GM18517 (cell line): ENCODE data around the gene TECTA.
"Not testable (repeated sequence)": the region's sequence is repeated elsewhere in the genome, so short reads cannot be mapped to it uniquely, and the experiment has no call there.

ENCODE experiments used
- ATAC-seq: cut with Tn5 transposase; IDR thresholded peaks from one replicate; pipeline ENCODE4 v1.9.1; 2021; ENCODE audit warnings: mild to moderate bottlenecking, moderate library complexity; ENCODE audit not compliant: unreplicated experiment

The TECTA gene

GRCh38 chr11:121223161-121223560 is 122.1 kb downstream of the TECTA start:
- no peak for ATAC-seq

- no peak for ATAC-seq
These were observed 124.3 kb downstream of the TECTA start for GRCh38 chr11:121225382-121225781.

- no peak for ATAC-seq
These were observed 125.6 kb downstream of the TECTA start for GRCh38 chr11:121226415-121227263.

- ATAC-seq, result no peak
These were observed 127.8 kb downstream of the TECTA start for GRCh38 chr11:121228851-121229250.

DNA sequence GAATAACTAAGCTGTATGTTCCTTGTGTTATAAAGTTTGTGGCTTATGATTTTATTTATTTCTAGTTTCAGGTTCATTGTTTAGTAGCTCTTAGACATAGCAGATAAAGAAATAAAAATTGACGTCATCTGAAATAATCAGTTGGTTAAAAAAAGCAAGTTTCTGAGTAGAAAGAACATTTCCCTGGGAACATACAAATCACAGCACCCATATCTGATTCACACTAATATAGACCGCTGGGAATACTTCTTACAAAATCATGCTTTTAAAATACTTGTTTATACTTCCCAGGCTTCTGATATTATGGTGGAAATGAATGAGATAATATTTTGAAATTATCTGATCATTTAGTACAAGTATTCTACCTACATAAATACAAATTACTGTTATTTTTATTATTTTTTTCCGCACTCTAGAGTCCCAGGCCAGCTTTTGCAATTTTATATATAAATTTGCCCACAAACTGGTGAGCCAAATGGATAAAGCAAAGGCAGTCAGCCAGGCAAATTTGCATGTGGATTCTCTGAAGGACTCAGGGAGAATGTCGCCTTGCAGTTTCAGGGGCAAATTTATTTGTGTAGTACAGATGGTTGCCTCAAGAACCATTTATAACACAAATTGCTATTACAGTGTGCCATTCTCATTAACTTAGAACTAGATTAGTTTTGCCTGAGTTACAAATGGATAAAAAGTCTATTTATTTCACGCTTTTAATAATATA is 128.6 kb downstream of the TECTA start:
- no peak for ATAC-seq

- no peak for ATAC-seq
These were observed 130.7 kb downstream of the TECTA start for GRCh38 chr11:121231576-121232278.

- ATAC-seq, result no peak
These were observed 134.0 kb downstream of the TECTA start for GRCh38 chr11:121235057-121235456.

DNA sequence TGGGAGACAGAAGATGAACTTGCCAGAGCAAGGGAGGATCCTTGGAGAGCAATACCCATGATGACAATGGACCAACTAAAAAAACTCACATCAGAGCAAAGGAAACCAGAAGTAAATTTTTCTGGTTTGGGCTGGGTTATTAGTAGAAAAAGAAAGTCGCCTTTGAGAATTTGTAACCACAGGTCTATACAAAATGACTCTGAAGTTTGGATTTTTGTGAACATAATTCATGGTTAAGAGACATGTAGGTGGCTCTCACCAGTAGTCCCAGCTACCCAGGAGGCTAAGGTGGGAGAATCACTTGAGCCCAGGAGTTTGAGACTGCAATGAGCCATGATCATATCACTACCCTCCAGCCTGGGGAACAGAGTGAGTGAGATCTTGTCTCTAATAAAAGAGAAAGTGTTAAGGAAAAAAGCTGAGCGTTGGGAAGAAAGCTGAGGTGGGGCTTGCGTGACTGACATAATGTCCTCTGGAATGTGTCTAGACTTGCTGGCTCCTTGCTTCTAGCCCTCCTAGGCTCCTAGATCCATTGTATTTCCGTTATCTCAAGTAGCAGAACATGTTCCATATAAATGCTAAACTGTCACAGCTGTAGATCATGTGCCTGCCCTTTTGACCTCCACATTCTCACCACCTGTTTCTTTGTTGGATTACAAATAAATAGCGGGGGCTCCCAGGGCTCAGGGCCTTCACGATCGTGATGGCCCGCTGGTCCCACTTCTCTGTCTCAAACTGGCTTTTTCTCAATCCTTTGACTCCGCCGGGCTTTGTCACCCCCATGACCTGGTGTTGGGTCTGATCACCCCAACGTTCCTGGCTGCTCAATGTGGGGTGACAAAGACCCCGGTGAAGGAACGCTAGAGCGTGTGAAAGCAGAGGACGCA is 135.3 kb downstream of the TECTA start:
- peak; percentile 74 for ATAC-seq

DNA sequence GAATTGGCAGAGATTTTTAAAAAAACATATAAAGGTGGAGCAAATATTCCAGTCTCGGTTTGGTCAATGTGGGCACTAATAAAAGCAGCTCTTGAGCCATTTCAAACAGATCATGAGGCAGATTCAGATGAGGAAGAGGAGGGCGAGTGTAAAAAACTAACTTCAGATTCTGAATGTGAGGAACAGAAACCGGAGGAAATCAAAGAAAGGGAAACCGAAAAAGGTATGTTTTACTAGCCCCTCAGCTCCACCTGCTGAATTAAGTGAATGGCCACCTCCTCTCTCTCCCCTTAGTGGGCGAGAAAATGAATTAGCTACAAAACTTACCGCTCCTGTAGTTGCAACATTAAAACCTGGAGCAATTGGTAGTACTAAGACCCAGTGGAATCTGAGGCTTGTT is 136.2 kb downstream of the TECTA start:
- peak; percentile 56 for ATAC-seq

GRCh38 chr11:121237686-121238658 is 136.9 kb downstream of the TECTA start:
- ATAC-seq, result no peak

GRCh38 chr11:121238956-121239355 is 137.9 kb downstream of the TECTA start:
- ATAC-seq, result no peak

DNA sequence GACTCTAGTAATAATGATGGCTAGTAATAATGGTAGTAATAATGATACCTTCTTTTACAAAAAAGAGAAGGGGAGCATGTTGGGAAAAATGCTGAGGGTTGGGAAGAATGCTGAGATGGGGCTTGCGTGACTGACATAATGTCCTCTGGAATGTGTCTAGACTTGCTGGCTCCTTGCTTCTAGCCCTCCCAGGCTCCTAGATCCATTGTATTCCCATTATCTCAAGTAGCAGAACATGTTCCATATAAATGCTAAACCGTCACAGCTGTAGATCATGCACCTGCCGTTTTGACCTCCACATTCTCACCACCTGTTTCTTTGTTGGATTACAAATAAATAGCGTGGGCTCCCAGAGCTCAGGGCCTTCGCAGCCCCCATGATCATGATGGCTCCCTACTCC is 139.0 kb downstream of the TECTA start:
- ATAC-seq, result not testable (repeated sequence)

DNA sequence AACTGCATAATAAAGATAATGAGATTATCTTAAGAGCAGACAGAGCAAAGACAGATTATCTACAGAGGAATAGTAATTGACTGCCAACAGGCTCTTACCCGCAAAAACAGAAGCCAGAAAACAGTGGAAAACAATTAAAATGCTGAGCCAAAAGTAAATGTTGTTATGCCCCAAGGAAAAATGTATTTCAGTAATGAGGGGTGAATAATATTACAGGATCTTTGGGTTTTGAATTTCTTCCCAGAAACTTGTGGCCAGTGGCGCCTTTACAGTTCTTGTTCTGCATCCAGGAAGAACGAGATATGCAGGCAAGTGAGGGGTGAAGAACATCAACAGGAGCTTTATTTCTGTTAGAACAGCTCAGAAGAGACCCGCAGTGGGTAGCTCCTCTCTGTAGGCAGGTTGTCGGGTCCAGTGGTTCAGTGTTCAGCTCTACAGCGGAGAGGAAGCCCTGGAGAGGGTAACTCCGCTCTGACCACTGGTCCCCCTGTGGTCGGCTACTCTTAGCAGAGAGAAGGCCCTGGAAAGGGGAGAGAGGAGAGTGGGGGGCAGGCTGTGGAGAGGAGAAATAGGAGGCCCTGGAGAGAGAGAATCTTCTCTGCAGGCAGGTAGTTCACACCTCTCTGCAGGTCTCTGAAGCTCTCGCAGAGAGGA is 139.7 kb downstream of the TECTA start:
- no peak for ATAC-seq
